ENCODE measurements around the gene TMEM134. TPM values are rescaled to one million over a fixed set of nuclear protein-coding genes. Genes with fewer than 3 reads are reported as not detected.
A peak's percentile ranks its signal among the peaks of the same experiment; 100 is the strongest.

The TMEM134 gene
- total and polyA plus RNA-seq, 9 of the 15 experiments (the other 6 are each of a cell fraction or from before 2014, with no cell fraction given) = 0.63 to 48.4 (median 10.7) TPM

- TF ChIP-seq GMEB1 (CRISPR knock-in tag; IDR thresholded peaks at IDR 0.05) (0 out of 2 replicates have a peak, but pooled peaks have one; percentile 15), DLX4 (CRISPR knock-in tag; IDR thresholded peaks at IDR 0.05) (no peak), GTF2B (IDR thresholded peaks at IDR 0.05; ENCODE audit: extremely low read depth, insufficient read length) (no peak), CREB3L1 (IDR thresholded peaks at IDR 0.05; ENCODE audit: borderline replicate concordance, low read depth) (peak; percentile 90), ZNF311 (CRISPR knock-in tag; IDR thresholded peaks at IDR 0.05) (no peak), ZNF274 (IDR thresholded peaks at IDR 0.05; ENCODE audit: borderline replicate concordance, low read depth, low read length) (no peak), POLR3A (IDR thresholded peaks at IDR 0.05; ENCODE audit: borderline replicate concordance, extremely low read depth, insufficient read depth, insufficient read length) (no peak), ZNF224 (CRISPR knock-in tag; IDR thresholded peaks at IDR 0.05) (peak; percentile 97), HOMEZ (CRISPR knock-in tag; IDR thresholded peaks at IDR 0.05) (no peak), PHTF2 (CRISPR knock-in tag; IDR thresholded peaks at IDR 0.05) (no peak), HDAC1 (IDR thresholded peaks at IDR 0.05) (peak in 1 of 2 experiments; percentile 6; a peak in 1 of 4 replicates), ZNF431 (CRISPR knock-in tag; IDR thresholded peaks at IDR 0.05) (peak; percentile 97), ZBTB49 (CRISPR knock-in tag; IDR thresholded peaks at IDR 0.05; ENCODE audit: borderline replicate concordance) (peak; percentile 98), ZFP1 (CRISPR knock-in tag; IDR thresholded peaks at IDR 0.05) (no peak)
Observed at GRCh38 chr11:67482827-67483798, 14.1 kb upstream of the TMEM134 start, which contains the start of gene AIP (continued).

Measured in K562 (cell line).